Mesothelial cell of epicardium (in vitro differentiated cells): ENCODE measurements around the gene VPS8. TPM values are rescaled to one million over a fixed set of nuclear protein-coding genes. Genes with fewer than 3 reads are reported as not detected.
A peak's percentile ranks its signal among the peaks of the same experiment; 100 is the strongest.
"Not testable (repeated sequence)": the region's sequence is repeated elsewhere in the genome, so short reads cannot be mapped to it uniquely, and the experiment has no call there.

Source experiments
- DNase-seq, 2 experiments: peaks; one replicate each; pipeline ENCODE4 v3.0.0; 2021; ENCODE audit warnings: low spot score in 2 of 2; ENCODE audit not compliant: unreplicated experiment in 2 of 2
- H3K27ac Mint-ChIP-seq: 2 replicates; pipeline ENCODE4 v1.8.0; 2021; ENCODE audit warnings: mixed read lengths
- H3K27me3 Mint-ChIP-seq: 2 replicates; pipeline ENCODE4 v1.8.0; 2021; ENCODE audit warnings: low read depth, mixed read lengths
- H3K36me3 Mint-ChIP-seq: 2 replicates; pipeline ENCODE4 v1.8.0; 2021; ENCODE audit warnings: mixed read lengths
- H3K4me1 Mint-ChIP-seq: 2 replicates; pipeline ENCODE4 v1.8.0; 2021; ENCODE audit warnings: mixed read lengths
- H3K4me3 Mint-ChIP-seq: 2 replicates; pipeline ENCODE4 v1.8.0; 2021; ENCODE audit warnings: mild to moderate bottlenecking, moderate library complexity, mixed read lengths
- H3K9me3 Mint-ChIP-seq: 2 replicates; pipeline ENCODE4 v1.8.0; 2021; ENCODE audit warnings: mixed read lengths
- total RNA-seq: library from RNA; stranded (reverse); gene quantifications from 3 replicates; pipeline ENCODE4 v1.2.1, GENCODE V29; 2021
- TF ChIP-seq, protein P1 (sequence below): fragments of 200-600 bp; sonication (generic); IDR thresholded peaks from one replicate; pipeline ENCODE4 v1.5.0; 2021; ENCODE audit warnings: antibody characterized with exemption; ENCODE audit not compliant: unreplicated experiment

The VPS8 gene
- total RNA-seq, 1 donor from 2014 or later = 82.4 TPM

DNA sequence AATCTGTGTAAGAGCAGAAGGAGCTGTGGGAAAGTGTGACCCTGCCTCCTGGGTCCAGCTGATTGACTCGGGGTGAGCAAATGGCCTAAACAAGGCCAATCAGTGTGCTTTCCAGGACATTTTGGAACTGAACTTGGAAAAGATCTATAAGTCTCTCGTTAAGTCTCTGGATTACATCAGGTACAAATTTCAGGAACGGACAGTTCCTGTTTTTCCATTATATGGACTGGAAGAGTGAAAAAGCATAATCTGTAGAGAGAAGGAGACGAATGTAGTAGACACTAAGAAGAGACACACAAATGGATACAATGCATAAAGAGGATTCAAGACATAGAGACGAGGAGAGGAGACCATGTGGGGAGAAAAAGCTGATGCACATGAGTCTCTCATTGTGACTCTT is 173.6 kb downstream of the VPS8 start:
- Mint-ChIP-seq H3K9me3 (peaks cover 20% of the 10 kb centered on the region), H3K36me3 (peaks cover 44% of the 10 kb centered on the region), H3K4me3 (no peak overlapping the region), H3K4me1 (peaks cover 9% of the 10 kb centered on the region), H3K27ac (no peak overlapping the region), H3K27me3 (no peaks in the 10 kb centered on the region)
- TF ChIP-seq, protein P1, sequence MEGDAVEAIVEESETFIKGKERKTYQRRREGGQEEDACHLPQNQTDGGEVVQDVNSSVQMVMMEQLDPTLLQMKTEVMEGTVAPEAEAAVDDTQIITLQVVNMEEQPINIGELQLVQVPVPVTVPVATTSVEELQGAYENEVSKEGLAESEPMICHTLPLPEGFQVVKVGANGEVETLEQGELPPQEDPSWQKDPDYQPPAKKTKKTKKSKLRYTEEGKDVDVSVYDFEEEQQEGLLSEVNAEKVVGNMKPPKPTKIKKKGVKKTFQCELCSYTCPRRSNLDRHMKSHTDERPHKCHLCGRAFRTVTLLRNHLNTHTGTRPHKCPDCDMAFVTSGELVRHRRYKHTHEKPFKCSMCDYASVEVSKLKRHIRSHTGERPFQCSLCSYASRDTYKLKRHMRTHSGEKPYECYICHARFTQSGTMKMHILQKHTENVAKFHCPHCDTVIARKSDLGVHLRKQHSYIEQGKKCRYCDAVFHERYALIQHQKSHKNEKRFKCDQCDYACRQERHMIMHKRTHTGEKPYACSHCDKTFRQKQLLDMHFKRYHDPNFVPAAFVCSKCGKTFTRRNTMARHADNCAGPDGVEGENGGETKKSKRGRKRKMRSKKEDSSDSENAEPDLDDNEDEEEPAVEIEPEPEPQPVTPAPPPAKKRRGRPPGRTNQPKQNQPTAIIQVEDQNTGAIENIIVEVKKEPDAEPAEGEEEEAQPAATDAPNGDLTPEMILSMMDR = no peak
- DNase-seq = no peak

DNA sequence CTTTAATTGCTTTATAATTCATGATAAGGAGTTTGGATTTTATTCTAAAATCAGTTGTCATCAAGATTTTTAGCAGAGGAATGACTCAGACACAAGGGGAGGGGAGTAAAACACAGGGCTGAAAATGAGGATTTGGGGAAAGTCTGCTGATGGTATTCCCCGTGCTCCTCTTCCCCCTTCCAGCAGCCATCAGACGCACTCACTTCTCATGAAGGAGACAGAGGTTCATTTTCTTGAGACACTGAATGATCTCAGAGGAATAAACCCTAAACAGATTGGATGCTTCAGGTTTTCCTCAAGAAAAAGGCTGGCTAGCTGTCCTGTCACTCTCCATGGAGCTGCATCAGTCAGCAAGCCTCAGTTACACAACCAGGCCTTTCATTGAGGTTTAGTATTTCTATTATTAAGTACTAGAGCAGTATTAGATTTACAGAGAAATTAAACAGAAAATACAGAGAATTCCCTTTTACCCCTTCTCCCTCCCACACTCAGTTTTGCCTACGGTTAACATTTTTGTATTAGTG is 174.5 kb downstream of the VPS8 start:
- H3K27me3 Mint-ChIP-seq = no peaks in the 10 kb centered on the region
- no peak overlapping the region for H3K4me3 Mint-ChIP-seq
- H3K9me3 Mint-ChIP-seq = peaks cover 19% of the 10 kb centered on the region
- H3K27ac Mint-ChIP-seq = no peak overlapping the region
- DNase-seq = no peak
- peaks cover 9% of the 10 kb centered on the region for H3K4me1 Mint-ChIP-seq
- H3K36me3 Mint-ChIP-seq = peaks cover 41% of the 10 kb centered on the region
- TF ChIP-seq, protein P1 = no peak

DNA sequence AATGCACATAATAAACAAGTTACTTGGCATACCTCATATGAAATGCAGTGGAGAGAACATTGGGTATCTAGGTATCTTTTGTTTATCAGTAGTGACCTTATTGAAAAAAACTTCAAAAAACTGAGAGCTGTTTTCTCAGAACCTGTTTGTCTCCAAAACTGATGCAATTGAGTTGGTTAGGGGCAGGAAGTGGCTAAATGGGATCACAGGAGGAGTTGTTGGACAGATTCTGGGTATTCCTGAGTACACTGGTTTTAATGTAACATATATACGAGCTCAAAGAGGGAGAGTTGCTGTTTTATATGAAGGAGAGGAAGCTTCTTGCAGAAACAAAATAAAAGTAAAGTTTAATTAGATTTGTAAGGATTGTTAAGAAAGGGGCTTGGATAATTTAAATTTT is 181.4 kb downstream of the VPS8 start:
- H3K27me3 Mint-ChIP-seq = no peaks in the 10 kb centered on the region
- peaks cover 20% of the 10 kb centered on the region for H3K36me3 Mint-ChIP-seq
- H3K4me3 Mint-ChIP-seq = no peak overlapping the region
- peaks cover 4% of the 10 kb centered on the region for H3K4me1 Mint-ChIP-seq
- no peak for DNase-seq
- TF ChIP-seq, protein P1 = no peak
- no peak overlapping the region for H3K27ac Mint-ChIP-seq
- H3K9me3 Mint-ChIP-seq = peaks cover 7% of the 10 kb centered on the region

DNA sequence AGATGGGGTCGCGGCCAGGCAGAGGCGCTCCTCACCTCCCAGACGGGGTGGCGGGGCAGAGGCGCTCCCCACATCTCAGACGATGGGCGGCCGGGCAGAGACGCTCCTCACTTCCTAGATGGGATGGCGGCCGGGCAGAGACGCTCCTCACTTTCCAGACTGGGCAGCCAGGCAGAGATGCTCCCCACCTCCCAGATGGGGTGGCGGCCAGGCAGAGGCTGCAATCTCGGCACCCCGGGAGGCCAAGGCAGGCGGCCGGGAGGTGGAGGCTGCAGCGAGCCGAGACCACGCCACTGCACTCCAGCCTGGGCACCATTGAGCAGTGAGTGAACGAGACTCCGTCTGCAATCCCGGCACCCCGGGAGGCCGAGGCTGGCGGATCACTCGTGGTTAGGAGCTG is 191.9 kb downstream of the VPS8 start:
- H3K4me3 Mint-ChIP-seq, DNase-seq, H3K4me1 Mint-ChIP-seq, H3K27me3 Mint-ChIP-seq, H3K27ac Mint-ChIP-seq: not testable (repeated sequence)
- peaks cover 68% of the 10 kb centered on the region for H3K36me3 Mint-ChIP-seq
- H3K9me3 Mint-ChIP-seq = peaks cover 28% of the 10 kb centered on the region

DNA sequence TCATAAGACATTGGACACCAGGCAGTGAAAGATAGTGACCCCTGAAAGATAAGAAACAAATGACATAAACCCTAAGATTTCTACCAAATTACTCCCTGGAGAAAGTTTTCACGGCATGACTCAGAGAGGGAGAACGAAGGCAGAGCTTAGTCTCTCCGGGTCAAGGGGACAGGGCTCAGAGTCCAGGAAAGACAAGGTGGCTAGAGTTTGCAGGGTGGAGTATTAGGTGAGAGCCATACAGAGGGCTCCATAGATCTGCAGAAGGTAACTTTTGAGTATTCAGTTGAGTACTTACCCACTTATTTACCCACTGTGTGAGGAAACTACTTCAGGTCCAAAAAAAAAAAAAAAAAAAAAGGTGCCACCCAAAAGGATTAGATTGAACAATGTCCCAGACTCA is 197.7 kb downstream of the VPS8 start:
- H3K9me3 Mint-ChIP-seq = peaks cover 47% of the 10 kb centered on the region
- H3K27ac Mint-ChIP-seq = no peak overlapping the region
- no peak overlapping the region for H3K4me3 Mint-ChIP-seq
- H3K36me3 Mint-ChIP-seq = peaks cover 66% of the 10 kb centered on the region
- H3K4me1 Mint-ChIP-seq = peaks cover 8% of the 10 kb centered on the region
- TF ChIP-seq, protein P1 = no peak
- no peak for DNase-seq
- no peaks in the 10 kb centered on the region for H3K27me3 Mint-ChIP-seq

DNA sequence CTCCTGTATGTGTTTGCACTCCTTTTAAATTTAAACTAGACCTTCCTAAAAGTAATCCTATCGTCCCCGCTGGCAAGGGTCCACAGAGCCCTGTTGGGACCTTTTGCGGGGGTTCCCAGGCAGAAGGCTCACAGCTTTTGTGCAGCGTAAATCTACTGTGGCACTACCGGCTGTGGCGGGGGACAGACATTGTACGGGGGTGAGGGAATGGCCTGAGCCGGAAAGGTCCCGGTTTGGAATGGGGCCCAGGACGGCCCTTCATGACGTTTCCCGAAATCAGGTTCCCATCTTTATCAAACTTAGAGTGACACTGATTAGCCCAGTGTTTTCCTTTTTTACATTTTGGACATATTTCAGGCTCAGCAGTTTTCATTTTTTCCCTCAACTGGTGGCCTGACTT is 205.6 kb downstream of the VPS8 start:
- H3K36me3 Mint-ChIP-seq = peaks cover 33% of the 10 kb centered on the region
- not testable (repeated sequence) for DNase-seq, H3K4me3 Mint-ChIP-seq, H3K27me3 Mint-ChIP-seq
- H3K27ac Mint-ChIP-seq = peak overlapping the region; percentile 27
- peaks cover 31% of the 10 kb centered on the region for H3K9me3 Mint-ChIP-seq
- H3K4me1 Mint-ChIP-seq = peaks cover 21% of the 10 kb centered on the region

DNA sequence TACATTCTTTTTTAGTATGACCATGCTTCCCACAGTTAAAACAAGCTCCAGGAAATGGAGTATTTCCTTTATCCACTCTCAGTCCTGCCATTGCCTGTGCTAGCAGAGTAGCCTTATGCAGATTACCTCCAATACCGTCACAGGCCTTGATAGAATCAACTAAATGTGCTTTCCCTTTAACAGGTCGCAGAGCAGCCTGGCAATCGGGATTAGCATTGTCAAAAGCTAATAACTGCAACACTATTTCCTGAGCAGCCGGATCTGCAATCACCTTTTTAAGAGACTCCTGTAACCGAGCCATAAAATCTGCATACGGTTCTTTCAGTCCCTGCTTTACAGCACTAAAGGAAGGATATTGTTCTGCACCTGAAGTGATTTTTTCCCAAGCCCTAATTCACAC is 206.0 kb downstream of the VPS8 start:
- H3K27me3 Mint-ChIP-seq, H3K27ac Mint-ChIP-seq, H3K4me3 Mint-ChIP-seq, DNase-seq: not testable (repeated sequence)
- Mint-ChIP-seq H3K4me1 (peaks cover 21% of the 10 kb centered on the region), H3K9me3 (peaks cover 28% of the 10 kb centered on the region), H3K36me3 (peaks cover 32% of the 10 kb centered on the region)
